ENCODE measurements around the gene ADGRG6.

Gene ADGRG6

GRCh38 chr6:142376115-142376514 lies 74.3 kb downstream of the ADGRG6 start:
- no peak for DNase-seq (ENCODE audit: low read depth, low spot score)

GRCh38 chr6:142376800-142377496 lies 75.1 kb downstream of the ADGRG6 start:
- no peak for DNase-seq (ENCODE audit: low read depth, low spot score)

- DNase-seq (ENCODE audit: low read depth, low spot score) = no peak
These were observed 75.7 kb downstream of the ADGRG6 start for GRCh38 chr6:142377497-142377848.

GRCh38 chr6:142378138-142378875 lies 76.5 kb downstream of the ADGRG6 start:
- no peak for DNase-seq (ENCODE audit: low read depth, low spot score)

GRCh38 chr6:142380626-142381025 lies 78.8 kb downstream of the ADGRG6 start:
- no peak for DNase-seq (ENCODE audit: low read depth, low spot score)

GRCh38 chr6:142381181-142381580 lies 79.4 kb downstream of the ADGRG6 start:
- no peak for DNase-seq (ENCODE audit: low read depth, low spot score)

- DNase-seq (ENCODE audit: low read depth, low spot score) = no peak
These were observed 80.1 kb downstream of the ADGRG6 start for GRCh38 chr6:142381845-142382378.

- no peak for DNase-seq (ENCODE audit: low read depth, low spot score)
These were observed 82.9 kb downstream of the ADGRG6 start for GRCh38 chr6:142384519-142385254.

GRCh38 chr6:142385352-142385751 lies 83.5 kb downstream of the ADGRG6 start:
- no peak for DNase-seq (ENCODE audit: low read depth, low spot score)

- no peak for DNase-seq (ENCODE audit: low read depth, low spot score)
These were observed 84.8 kb downstream of the ADGRG6 start for GRCh38 chr6:142386657-142387056.

GRCh38 chr6:142387997-142388815 lies 86.4 kb downstream of the ADGRG6 start:
- DNase-seq (ENCODE audit: low read depth, low spot score) = no peak

GRCh38 chr6:142395266-142395665 lies 93.5 kb downstream of the ADGRG6 start:
- DNase-seq (ENCODE audit: low read depth, low spot score) = no peak

- no peak for DNase-seq (ENCODE audit: low read depth, low spot score)
These were observed 94.0 kb downstream of the ADGRG6 start for GRCh38 chr6:142395768-142396231.

GRCh38 chr6:142398353-142398752 lies 96.5 kb downstream of the ADGRG6 start:
- no peak for DNase-seq (ENCODE audit: low read depth, low spot score)

GRCh38 chr6:142399739-142400138 lies 97.9 kb downstream of the ADGRG6 start:
- DNase-seq (ENCODE audit: low read depth, low spot score) = no peak

GRCh38 chr6:142400495-142400894 lies 98.7 kb downstream of the ADGRG6 start:
- no peak for DNase-seq (ENCODE audit: low read depth, low spot score)

- no peak for DNase-seq (ENCODE audit: low read depth, low spot score)
These were observed 100.0 kb downstream of the ADGRG6 start for GRCh38 chr6:142401838-142402237.

- DNase-seq (ENCODE audit: low read depth, low spot score) = no peak
These were observed 102.9 kb downstream of the ADGRG6 start for GRCh38 chr6:142404751-142405150.

GRCh38 chr6:142406131-142406530 lies 104.3 kb downstream of the ADGRG6 start:
- DNase-seq (ENCODE audit: low read depth, low spot score) = no peak

- DNase-seq (ENCODE audit: low read depth, low spot score) = no peak
These were observed 106.0 kb downstream of the ADGRG6 start for GRCh38 chr6:142407685-142408273.

GRCh38 chr6:142408409-142408808 lies 106.6 kb downstream of the ADGRG6 start:
- no peak for DNase-seq (ENCODE audit: low read depth, low spot score)
